ENCODE measurements around the gene ZCCHC7.
"Not testable (repeated sequence)": the region's sequence is repeated elsewhere in the genome, so short reads cannot be mapped to it uniquely, and the experiment has no call there.

Gene ZCCHC7

GRCh38 chr9:37174247-37174646 lies 53.9 kb downstream of the ZCCHC7 start:
- no peak for DNase-seq (ENCODE audit: low read depth in 2 of 2)

GRCh38 chr9:37178742-37179141 lies 58.4 kb downstream of the ZCCHC7 start:
- DNase-seq (ENCODE audit: low read depth in 2 of 2) = no peak

- no peak for DNase-seq (ENCODE audit: low read depth in 2 of 2)
Observed at GRCh38 chr9:37179576-37179975, 59.2 kb downstream of the ZCCHC7 start.

GRCh38 chr9:37180138-37180537 lies 59.8 kb downstream of the ZCCHC7 start:
- DNase-seq (ENCODE audit: low read depth in 2 of 2) = no peak

- no peak for DNase-seq (ENCODE audit: low read depth in 2 of 2)
Observed at GRCh38 chr9:37182718-37183117, 62.3 kb downstream of the ZCCHC7 start.

- no peak for DNase-seq (ENCODE audit: low read depth in 2 of 2)
Observed at GRCh38 chr9:37184905-37185867, 64.8 kb downstream of the ZCCHC7 start.

GRCh38 chr9:37187292-37187691 lies 66.9 kb downstream of the ZCCHC7 start:
- DNase-seq (ENCODE audit: low read depth in 2 of 2) = no peak

GRCh38 chr9:37187713-37188439 lies 67.5 kb downstream of the ZCCHC7 start:
- no peak for DNase-seq (ENCODE audit: low read depth in 2 of 2)

- not testable (repeated sequence) for DNase-seq (ENCODE audit: low read depth in 2 of 2)
Observed at GRCh38 chr9:37190739-37191138, 70.4 kb downstream of the ZCCHC7 start.

GRCh38 chr9:37191403-37192089 lies 71.2 kb downstream of the ZCCHC7 start:
- no peak for DNase-seq (ENCODE audit: low read depth in 2 of 2)

GRCh38 chr9:37192803-37193202 lies 72.4 kb downstream of the ZCCHC7 start:
- DNase-seq (ENCODE audit: low read depth in 2 of 2) = no peak

GRCh38 chr9:37197158-37198038 lies 77.0 kb downstream of the ZCCHC7 start:
- DNase-seq (ENCODE audit: low read depth in 2 of 2) = no peak

- DNase-seq (ENCODE audit: low read depth in 2 of 2) = no peak
Observed at GRCh38 chr9:37198039-37198729, 77.8 kb downstream of the ZCCHC7 start.

- no peak for DNase-seq (ENCODE audit: low read depth in 2 of 2)
Observed at GRCh38 chr9:37198831-37199230, 78.5 kb downstream of the ZCCHC7 start.

- DNase-seq (ENCODE audit: low read depth in 2 of 2) = no peak
Observed at GRCh38 chr9:37200433-37201005, 80.1 kb downstream of the ZCCHC7 start.

GRCh38 chr9:37201581-37201980 lies 81.2 kb downstream of the ZCCHC7 start:
- no peak for DNase-seq (ENCODE audit: low read depth in 2 of 2)

GRCh38 chr9:37202091-37202490 lies 81.7 kb downstream of the ZCCHC7 start:
- DNase-seq (ENCODE audit: low read depth in 2 of 2) = no peak

GRCh38 chr9:37203456-37203855 lies 83.1 kb downstream of the ZCCHC7 start:
- DNase-seq (ENCODE audit: low read depth in 2 of 2) = not testable (repeated sequence)

- no peak for DNase-seq (ENCODE audit: low read depth in 2 of 2)
Observed at GRCh38 chr9:37206121-37206620, 85.8 kb downstream of the ZCCHC7 start.
